Fibroblast of skin of left biceps (primary cell): ENCODE data around the gene E2F1.
"Not testable (repeated sequence)": the region's sequence is repeated elsewhere in the genome, so short reads cannot be mapped to it uniquely, and the experiment has no call there.

Experiments used
- DNase-seq, 2 experiments: peaks; one replicate each; pipeline ENCODE4 v3.0.0-alpha.2; 2013; ENCODE audit warnings: low read depth in 2 of 2

E2F1 gene

DNA sequence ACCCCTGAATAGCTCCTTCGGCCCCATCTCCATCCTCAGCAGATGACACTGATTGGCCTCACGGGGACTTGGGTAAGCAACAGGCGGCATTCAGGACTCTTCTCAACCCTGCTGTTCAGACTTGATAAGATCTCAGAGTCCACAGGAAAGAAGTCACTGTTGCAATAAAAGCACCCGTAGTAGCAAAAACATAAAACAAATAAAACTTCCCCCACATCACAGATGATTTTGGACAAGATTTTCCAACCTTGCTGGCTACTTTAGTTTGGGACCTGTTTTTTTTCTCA, 41.2 kb downstream of the E2F1 start:
- DNase-seq = no peak

DNA sequence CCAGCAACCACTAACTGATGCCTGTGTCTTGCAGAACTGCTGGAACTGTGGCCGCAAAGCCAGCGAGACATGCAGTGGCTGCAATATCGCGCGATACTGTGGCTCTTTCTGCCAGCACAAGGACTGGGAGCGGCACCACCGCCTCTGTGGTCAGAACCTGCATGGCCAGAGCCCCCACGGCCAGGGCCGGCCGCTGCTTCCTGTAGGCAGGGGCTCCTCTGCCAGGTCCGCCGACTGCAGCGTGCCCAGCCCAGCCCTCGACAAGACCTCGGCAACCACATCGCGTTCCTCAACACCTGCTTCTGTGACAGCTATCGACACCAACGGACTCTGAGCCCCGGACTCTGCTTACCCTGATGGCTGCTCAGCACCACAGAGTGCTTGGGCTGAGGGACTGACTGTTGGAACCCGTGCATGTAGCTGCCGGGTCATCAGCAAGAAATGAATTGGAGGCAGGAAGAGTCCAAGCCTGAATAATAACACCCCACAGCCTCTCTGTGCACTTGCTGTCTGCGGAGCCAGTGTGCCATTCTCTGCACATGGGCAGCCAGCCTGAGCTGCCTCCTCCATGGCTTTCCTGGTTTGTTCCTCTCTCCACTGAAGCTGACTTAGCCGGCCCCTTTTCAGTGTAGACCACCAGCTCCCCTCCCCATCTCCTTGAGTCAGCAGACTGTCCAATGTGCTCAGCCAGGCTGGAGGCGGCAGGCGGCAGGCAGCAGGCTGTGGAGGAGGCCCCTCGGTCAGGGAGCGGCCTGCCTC, 41.7 kb downstream of the E2F1 start:
- no peak for DNase-seq

DNA sequence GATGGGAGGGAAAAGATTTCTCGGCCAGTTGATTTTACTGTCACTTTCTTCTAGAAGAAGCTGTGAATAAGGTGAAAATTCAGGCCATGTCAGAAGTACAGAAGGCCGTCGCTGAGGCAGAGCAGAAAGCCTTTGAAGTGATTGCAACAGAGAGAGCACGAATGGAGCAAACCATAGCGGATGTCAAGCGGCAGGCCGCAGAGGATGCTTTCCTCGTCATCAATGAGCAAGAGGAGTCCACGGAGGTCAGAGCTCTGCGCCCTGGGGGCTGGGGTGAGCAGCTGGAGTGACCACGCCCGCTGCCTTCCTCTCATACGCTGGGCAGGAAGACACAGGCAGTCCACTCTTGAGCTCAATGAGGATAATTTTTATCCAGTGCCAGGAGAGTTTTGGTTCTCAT, 45.9 kb downstream of the E2F1 start:
- DNase-seq = no peak

DNA sequence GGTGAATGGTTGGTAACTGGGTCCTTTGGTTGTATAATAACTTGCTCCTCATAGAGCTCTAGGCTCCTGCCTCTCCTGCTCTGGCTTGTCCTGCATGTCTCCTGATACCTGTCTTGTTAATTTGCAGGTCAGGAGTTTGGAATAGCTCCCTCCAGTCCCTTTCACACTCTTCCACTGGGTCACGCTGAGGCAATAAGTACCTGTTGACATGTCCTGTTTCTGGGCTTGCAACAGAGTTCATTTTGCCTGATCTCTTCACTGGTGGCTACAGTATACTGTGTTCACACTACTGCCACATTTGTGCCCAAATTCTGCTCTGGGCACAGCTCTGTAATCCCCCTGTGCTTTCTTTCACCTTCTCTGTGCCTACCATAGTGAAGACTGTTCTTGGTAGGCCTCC, 49.4 kb downstream of the E2F1 start:
- no peak for DNase-seq

DNA sequence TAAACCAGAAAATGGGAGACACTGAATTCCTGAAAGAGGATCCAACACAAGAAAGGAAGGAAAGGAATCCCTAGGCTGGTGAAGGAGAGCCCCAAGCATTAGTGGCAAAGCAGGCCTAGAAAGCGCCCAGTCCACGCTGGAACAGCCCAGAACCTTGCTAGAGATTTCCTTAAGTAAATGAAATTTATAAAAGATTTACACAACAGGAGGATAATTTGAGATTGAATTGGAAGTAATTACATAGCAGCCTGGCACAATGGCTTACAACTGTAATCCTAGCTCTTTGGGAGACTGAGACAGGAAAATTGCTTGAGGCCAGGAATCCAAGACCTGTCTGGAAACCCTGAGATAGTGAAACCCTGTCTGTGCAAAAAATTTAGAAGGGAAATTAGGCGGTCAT, 50.8 kb downstream of the E2F1 start:
- no peak for DNase-seq

DNA sequence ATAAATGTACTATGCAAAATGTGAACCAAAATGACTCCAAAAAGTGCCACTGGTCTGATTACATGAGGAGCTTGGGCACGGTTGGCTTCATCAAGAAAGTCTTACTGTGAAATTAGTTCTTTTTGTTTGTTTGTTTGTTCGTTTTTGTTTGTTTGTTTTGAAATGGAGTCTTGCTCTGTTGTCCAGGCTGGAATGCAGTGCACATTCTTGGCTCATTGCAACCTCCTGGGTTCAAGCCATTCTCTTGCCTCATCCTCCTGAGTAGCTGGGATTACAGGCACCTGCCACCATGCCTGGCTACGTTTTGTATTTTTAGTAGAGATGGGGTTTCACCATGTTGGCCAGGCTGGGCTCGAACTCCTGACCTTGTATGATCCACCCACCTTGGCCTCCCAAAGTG, 54.3 kb downstream of the E2F1 start:
- not testable (repeated sequence) for DNase-seq

DNA sequence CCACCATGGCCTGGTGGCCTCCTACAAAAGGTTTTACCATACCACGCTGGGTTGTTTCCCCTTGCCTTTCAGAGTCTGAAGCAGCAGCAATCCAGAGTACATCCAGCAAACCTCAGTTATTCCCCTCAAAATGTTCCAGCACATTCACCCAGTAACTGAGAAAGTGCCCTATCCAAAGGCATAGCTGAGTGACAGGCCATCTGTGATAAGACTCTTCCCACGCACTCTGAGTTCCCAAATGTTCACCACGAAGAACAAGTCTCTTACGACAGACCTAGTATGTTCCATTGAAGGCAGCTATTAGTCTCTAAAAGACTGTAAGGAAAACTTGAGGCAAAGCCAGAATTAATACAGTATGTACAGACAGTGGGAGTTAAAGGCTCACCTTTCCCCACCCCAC, 55.7 kb downstream of the E2F1 start:
- DNase-seq = no peak

DNA sequence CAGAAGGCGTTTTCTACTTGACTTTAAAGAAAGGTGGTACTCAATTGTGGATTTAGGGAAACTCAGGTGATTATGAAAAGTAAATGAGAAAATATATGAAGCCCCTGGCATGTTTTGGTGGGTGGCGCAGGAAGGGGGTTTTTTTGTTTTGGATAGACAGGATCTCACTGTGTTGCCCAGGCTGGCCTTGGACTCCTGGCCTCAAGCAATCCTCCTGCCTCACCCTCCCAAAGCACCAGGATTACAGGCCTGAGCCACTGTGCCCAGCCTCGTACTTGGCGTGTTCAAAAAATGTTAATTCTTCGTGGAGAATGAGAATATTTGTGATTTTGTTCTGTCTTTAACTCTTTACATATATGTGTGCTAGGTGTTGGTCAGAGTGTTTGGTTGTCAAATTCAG, 56.2 kb downstream of the E2F1 start:
- DNase-seq = no peak

DNA sequence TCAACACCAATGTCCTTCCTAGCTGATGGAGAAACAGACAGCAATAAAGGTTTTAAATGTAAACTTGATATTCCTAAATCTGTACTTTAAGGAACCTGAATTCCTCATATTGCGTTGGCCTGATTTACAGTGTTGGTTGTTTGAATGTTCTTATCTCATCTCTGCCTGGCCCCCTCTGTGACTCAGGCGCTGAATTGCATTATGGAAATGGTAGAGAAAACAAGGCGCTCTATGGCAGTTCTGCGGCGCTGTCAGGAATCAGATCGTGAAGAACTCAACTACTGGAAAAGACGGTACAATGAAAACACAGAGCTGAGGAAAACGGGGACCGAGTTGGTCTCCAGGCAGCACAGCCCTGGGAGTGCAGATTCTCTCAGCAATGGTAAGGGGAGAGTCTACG, 56.7 kb downstream of the E2F1 start:
- DNase-seq = no peak

DNA sequence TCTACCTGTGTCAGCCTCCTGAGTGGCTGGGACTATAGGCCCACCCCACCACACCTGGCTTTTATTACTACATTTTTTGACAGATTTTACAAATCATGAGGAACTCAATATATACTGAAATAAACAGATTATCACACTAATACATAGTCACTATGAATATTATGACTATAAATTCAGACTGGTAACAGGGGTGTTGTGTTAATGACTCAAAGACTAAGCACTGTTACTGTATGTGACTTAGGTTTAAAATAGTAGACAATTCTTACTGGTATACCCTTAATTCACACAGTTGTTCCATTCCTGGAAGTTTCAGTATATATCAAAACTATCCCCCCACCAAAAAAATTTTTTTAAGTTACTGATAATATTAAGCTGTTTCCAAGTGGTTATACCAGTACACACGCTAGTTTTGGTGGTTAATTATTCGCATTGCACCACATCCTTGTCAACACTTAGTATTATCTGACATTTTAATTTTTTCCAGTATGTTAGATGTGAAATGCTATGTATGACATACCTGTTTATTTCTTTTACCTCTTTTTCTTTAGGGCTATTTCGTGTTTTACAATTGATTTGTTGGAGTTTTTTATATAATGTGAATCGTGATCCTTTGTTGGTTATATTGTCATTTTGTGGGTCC, 58.5 kb downstream of the E2F1 start:
- no peak for DNase-seq

DNA sequence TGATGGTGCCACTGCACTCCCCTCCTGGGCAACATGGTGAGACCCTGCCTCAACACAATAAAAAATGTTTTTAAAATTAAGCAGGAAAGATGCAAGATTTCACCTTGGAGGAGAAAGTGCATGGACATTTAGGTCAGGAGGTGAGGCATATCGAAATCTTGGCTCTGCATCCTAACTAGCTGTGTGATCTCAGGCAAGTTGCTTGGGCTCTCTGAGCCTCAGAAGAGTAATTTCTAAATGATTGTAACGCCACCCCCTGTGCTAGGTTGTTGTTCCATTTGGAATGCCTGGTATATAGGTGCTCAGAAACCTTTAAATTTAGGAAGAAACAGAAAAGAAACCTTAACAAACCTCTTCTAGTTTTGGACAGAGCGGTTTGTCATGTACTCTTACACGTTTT, 60.0 kb downstream of the E2F1 start:
- no peak for DNase-seq
